SK-N-SH treated with all-trans-retinoic acid at 6 μM for 48 hours (cell line): ENCODE measurements around the gene ADK.

Source experiments
- ESRRG ChIP-seq: fragments of 250-450 bp; sonication (Bioruptor Pico); IDR thresholded peaks from 2 replicates; pipeline ENCODE4 v1.6.1; 2021; ENCODE audit warnings: mild to moderate bottlenecking
- OSR1 ChIP-seq: fragments of 250-450 bp; sonication (Bioruptor Pico); IDR thresholded peaks from 2 replicates; pipeline ENCODE4 v1.8.0; 2022; ENCODE audit warnings: moderate library complexity, mild to moderate bottlenecking, inconsistent platforms
- RARB ChIP-seq: fragments of 250-450 bp; sonication (Bioruptor Pico); IDR thresholded peaks from 2 replicates; pipeline ENCODE4 v1.8.0; 2021; ENCODE audit warnings: mild to moderate bottlenecking, moderate library complexity
- ZFP30 ChIP-seq: fragments of 450-650 bp; formaldehyde crosslinking; IDR thresholded peaks from 2 replicates; pipeline ENCODE4 v1.5.0; 2022; ENCODE audit warnings: mild to moderate bottlenecking, moderate library complexity
- ZNF8 ChIP-seq: fragments of 450-650 bp; formaldehyde crosslinking; IDR thresholded peaks from 2 replicates; pipeline ENCODE4 v1.5.0; 2020; ENCODE audit warnings: mild to moderate bottlenecking, moderate library complexity

- TF ChIP-seq OSR1 (CRISPR knock-in tag) = no peak
- no peak for TF ChIP-seq ZFP30 (CRISPR knock-in tag)
- no peak for TF ChIP-seq ZNF8 (CRISPR knock-in tag)
- no peak for TF ChIP-seq ESRRG (CRISPR knock-in tag)
- no peak for TF ChIP-seq RARB (CRISPR knock-in tag)
These were observed 228.5 kb downstream of the ADK start for GRCh38 chr10:74379474-74379873.
